ENCODE measurements around the gene ISOC2. TPM values are rescaled to one million over a fixed set of nuclear protein-coding genes. Genes with fewer than 3 reads are reported as not detected.

Gene ISOC2
- total RNA-seq, 1 donor from 2014 or later: 58.8 TPM

GRCh38 chr19:55502197-55502952 is 40.9 kb upstream of the ISOC2 start:
- H3K27me3 Mint-ChIP-seq (ENCODE audit: low read depth, unreplicated experiment): peaks cover 11% of the 10 kb centered on the region

GRCh38 chr19:55500368-55500952 is 39.0 kb upstream of the ISOC2 start:
- no peak for FAIRE-seq
- no peaks in the 10 kb centered on the region for H3K36me3 ChIP-seq (ENCODE audit: insufficient read depth, low read length)
- no peak for TF ChIP-seq CTCF (IDR thresholded peaks at IDR 0.05; ENCODE audit: insufficient read depth, low read depth, low read length)
- no peak for TF ChIP-seq EZH2 (IDR thresholded peaks at IDR 0.05; ENCODE audit: insufficient read depth, low read length)
- no peaks in the 10 kb centered on the region for H4K20me1 ChIP-seq (ENCODE audit: insufficient read depth, low read length)
- H3K27me3 Mint-ChIP-seq (ENCODE audit: low read depth, unreplicated experiment): peaks cover 11% of the 10 kb centered on the region
- H3K27ac ChIP-seq (ENCODE audit: low read depth, low read length): no peak overlapping the region
- H3K4me1 Mint-ChIP-seq (ENCODE audit: low read depth, unreplicated experiment): no peaks in the 10 kb centered on the region
- H3K4me2 ChIP-seq (ENCODE audit: low read length): no peak overlapping the region
- H3K9me3 Mint-ChIP-seq (ENCODE audit: unreplicated experiment): peaks cover 5% of the 10 kb centered on the region
- no peak overlapping the region for H2AFZ ChIP-seq (ENCODE audit: low read depth, low read length)
- H3K4me3 ChIP-seq (ENCODE audit: insufficient read depth, low read depth, low read length): no peak overlapping the region
- H3K36me3 Mint-ChIP-seq (ENCODE audit: low read depth, unreplicated experiment): peaks cover 37% of the 10 kb centered on the region
- H3K4me3 Mint-ChIP-seq (ENCODE audit: unreplicated experiment): no peak overlapping the region
- H3K27me3 ChIP-seq (ENCODE audit: insufficient read depth, low read length): no peaks in the 10 kb centered on the region
- H3K27ac Mint-ChIP-seq (ENCODE audit: unreplicated experiment): no peak overlapping the region
- peaks cover 3% of the 10 kb centered on the region for H3K4me1 ChIP-seq (ENCODE audit: insufficient read depth, low read length)
- no peak overlapping the region for H3K9ac ChIP-seq (ENCODE audit: low read length)
- H3K79me2 ChIP-seq (ENCODE audit: insufficient read depth, low read length): no peaks in the 10 kb centered on the region
- H3K9me3 ChIP-seq (ENCODE audit: insufficient read depth, low read depth, low read length): peaks cover 3% of the 10 kb centered on the region
- no peak for DNase-seq (ENCODE audit: low read depth)

More at GRCh38 chr19:55502197-55502952, 40.9 kb upstream of the ISOC2 start:
- DNase-seq (ENCODE audit: low read depth) (no peak), FAIRE-seq (no peak)
- Histone ChIP-seq H4K20me1 (ENCODE audit: insufficient read depth, low read length) (no peaks in the 10 kb centered on the region), H3K9ac (ENCODE audit: low read length) (no peak overlapping the region), H3K9me3 (ENCODE audit: insufficient read depth, low read depth, low read length) (peaks cover 3% of the 10 kb centered on the region), H3K27me3 (ENCODE audit: insufficient read depth, low read length) (no peaks in the 10 kb centered on the region), H3K4me1 (ENCODE audit: insufficient read depth, low read length) (peaks cover 3% of the 10 kb centered on the region), H3K4me3 (ENCODE audit: insufficient read depth, low read depth, low read length) (no peak overlapping the region), H3K27ac (ENCODE audit: low read depth, low read length) (no peak overlapping the region), H3K4me2 (ENCODE audit: low read length) (no peak overlapping the region), H3K36me3 (ENCODE audit: insufficient read depth, low read length) (no peaks in the 10 kb centered on the region), H3K79me2 (ENCODE audit: insufficient read depth, low read length) (no peaks in the 10 kb centered on the region), H2AFZ (ENCODE audit: low read depth, low read length) (no peak overlapping the region)
- H3K4me3 Mint-ChIP-seq (ENCODE audit: unreplicated experiment): no peak overlapping the region
- peaks cover 5% of the 10 kb centered on the region for H3K9me3 Mint-ChIP-seq (ENCODE audit: unreplicated experiment)
- no peak overlapping the region for H3K27ac Mint-ChIP-seq (ENCODE audit: unreplicated experiment)
- H3K4me1 Mint-ChIP-seq (ENCODE audit: low read depth, unreplicated experiment): no peaks in the 10 kb centered on the region
- H3K36me3 Mint-ChIP-seq (ENCODE audit: low read depth, unreplicated experiment): peaks cover 40% of the 10 kb centered on the region
- TF ChIP-seq CTCF (IDR thresholded peaks at IDR 0.05; ENCODE audit: insufficient read depth, low read depth, low read length) (no peak), EZH2 (IDR thresholded peaks at IDR 0.05; ENCODE audit: insufficient read depth, low read length) (no peak)

All from astrocyte (in vitro differentiated cells and primary cell).